H1 (cell line): ENCODE measurements around the gene KBTBD12. TPM values are rescaled to one million over a fixed set of nuclear protein-coding genes. Genes with fewer than 3 reads are reported as not detected.

Experiments used
- CTCF ChIA-PET: fragments of 300-600 bp; sonication (Branson Sonifier 250); formaldehyde crosslinking; loops from one replicate; lab custom pipeline; 2021; ENCODE audit not compliant: partially characterized antibody; lab: Charles Lee
- POLR2A ChIA-PET: fragments of 300-600 bp; sonication (Branson Sonifier 250); formaldehyde crosslinking; loops from one replicate; lab custom pipeline; 2021; ENCODE audit warnings: inconsistent platforms; ENCODE audit not compliant: partially characterized antibody; lab: Charles Lee
- DNase-seq, 2 experiments: peaks; one replicate each; pipeline versions ENCODE4 v3.0.0 to v3.0.0-alpha.2; 2010 to 2022; ENCODE audit warnings: low spot score in 2 of 2, low read depth in 1 of 2, mixed read lengths in 1 of 2
- FAIRE-seq: peaks from 2 replicates; lab custom pipeline; 2011; peaks lifted over from hg19 to GRCh38; lab: Jason Lieb, UNC
- H2AFZ ChIP-seq: 2 replicates; pipeline ENCODE4 v1.8.1; 2012; ENCODE audit warnings: low read length, inconsistent platforms
- H2AK5ac ChIP-seq: 2 replicates; pipeline ENCODE4 v1.6.1; 2013; ENCODE audit warnings: low read depth, low read length
- H2BK120ac ChIP-seq: replicated peaks from 2 replicates; pipeline ENCODE3; 2013; ENCODE audit warnings: low read depth, low read length, inconsistent platforms
- H2BK12ac ChIP-seq: 2 replicates; pipeline ENCODE4 v1.6.1; 2013; ENCODE audit warnings: low read depth, low read length
- H2BK15ac ChIP-seq: 2 replicates; pipeline ENCODE4 v1.6.1; 2013; ENCODE audit warnings: low read length
- H2BK20ac ChIP-seq: 2 replicates; pipeline ENCODE4 v1.6.1; 2013; ENCODE audit warnings: low read length
- H2BK5ac ChIP-seq: 2 replicates; pipeline ENCODE4 v1.6.1; 2013; ENCODE audit warnings: low read depth, low read length
- H3K14ac ChIP-seq: 2 replicates; pipeline ENCODE4 v1.6.1; 2013; ENCODE audit warnings: inconsistent platforms; ENCODE audit not compliant: insufficient read length
- H3K18ac ChIP-seq: 2 replicates; pipeline ENCODE4 v1.6.1; 2013; ENCODE audit warnings: low read length; ENCODE audit errors: extremely low read depth
- H3K23ac ChIP-seq: 2 replicates; pipeline ENCODE4 v1.6.1; 2013; ENCODE audit warnings: inconsistent platforms; ENCODE audit not compliant: insufficient read length
- H3K23me2 ChIP-seq: 2 replicates; pipeline ENCODE4 v1.6.1; 2013; ENCODE audit warnings: low read depth, low read length
- H3K27ac ChIP-seq: 2 replicates; pipeline ENCODE4 v1.6.1; 2011; ENCODE audit warnings: low read depth, low read length, inconsistent platforms
- H3K27me3 ChIP-seq, 4 experiments: replicated peaks in 1 of 4; 1 replicate in 1 of 4; 2 replicates in 3 of 4; pipeline versions ENCODE4 v1.6.1 to v1.8.1; 2011 to 2013; ENCODE audit warnings: low read length in 3 of 4, mild to moderate bottlenecking in 3 of 4, inconsistent platforms in 2 of 4, mixed read lengths in 2 of 4, moderate library complexity in 1 of 4; ENCODE audit not compliant: control insufficient read depth in 3 of 4, insufficient read depth in 3 of 4; ENCODE audit errors: extremely low read depth in 1 of 4
- H3K36me3 ChIP-seq, 4 experiments: 2 replicates each; pipeline versions ENCODE4 v1.6.1 to v1.8.1; 2011 to 2013; ENCODE audit warnings: mild to moderate bottlenecking in 4 of 4, low read length in 3 of 4, moderate library complexity in 2 of 4, control low read depth in 1 of 4, inconsistent platforms in 1 of 4; ENCODE audit not compliant: insufficient read depth in 4 of 4, control insufficient read depth in 2 of 4
- H3K4ac ChIP-seq: replicated peaks from 2 replicates; pipeline ENCODE3; 2013; ENCODE audit warnings: low read length, low read depth, mixed read lengths, inconsistent platforms; ENCODE audit not compliant: insufficient read length
- H3K4me1 ChIP-seq, 4 experiments: replicated peaks in 1 of 4; 1 replicate in 1 of 4; 2 replicates in 3 of 4; pipeline versions ENCODE4 v1.6.1 to v1.8.1; 2011 to 2013; ENCODE audit warnings: low read length in 3 of 4, inconsistent platforms in 2 of 4, mixed read lengths in 1 of 4; ENCODE audit not compliant: insufficient read depth in 4 of 4, control insufficient read depth in 3 of 4
- H3K4me2 ChIP-seq, 2 experiments: 2 replicates each; pipeline versions ENCODE4 v1.6.1 to v1.8.1; 2011 to 2013; ENCODE audit warnings: low read depth in 2 of 2, low read length in 2 of 2, control low read depth in 1 of 2, inconsistent platforms in 1 of 2, mild to moderate bottlenecking in 1 of 2; ENCODE audit not compliant: insufficient read depth in 1 of 2
- H3K4me3 ChIP-seq, 4 experiments: fragments of 200-600, 300-600 bp in 1 of 4; sonication (generic), shearing (Covaris generic), sonication (Bioruptor Twin) in 1 of 4; 2 replicates each; pipeline versions ENCODE4 v1.5.1 to v1.8.1; 2011 to 2016; ENCODE audit warnings: low read length in 4 of 4, low read depth in 3 of 4, control low read depth in 2 of 4, inconsistent platforms in 2 of 4, mild to moderate bottlenecking in 2 of 4, mixed read lengths in 1 of 4, moderate library complexity in 1 of 4; ENCODE audit not compliant: insufficient read depth in 2 of 4; ENCODE audit errors: extremely low read depth in 1 of 4
- H3K56ac ChIP-seq: replicated peaks from 2 replicates; pipeline ENCODE3; 2013; ENCODE audit warnings: low read depth, mild to moderate bottlenecking, mixed read lengths, low read length, inconsistent platforms; ENCODE audit not compliant: insufficient read length
- H3K79me1 ChIP-seq: 2 replicates; pipeline ENCODE4 v1.6.1; 2013; ENCODE audit warnings: low read depth, low read length, control low read depth
- H3K79me2 ChIP-seq, 2 experiments: 2 replicates each; pipeline versions ENCODE4 v1.6.1 to v1.8.1; 2012 to 2013; ENCODE audit warnings: low read length in 2 of 2, mild to moderate bottlenecking in 2 of 2, inconsistent platforms in 1 of 2; ENCODE audit not compliant: insufficient read depth in 2 of 2, control insufficient read depth in 1 of 2
- H3K9ac ChIP-seq, 4 experiments: replicated peaks in 1 of 4; 1 replicate in 1 of 4; 2 replicates in 3 of 4; pipeline versions ENCODE4 v1.6.1 to v1.8.1; 2011 to 2013; ENCODE audit warnings: low read depth in 3 of 4, low read length in 3 of 4, control low read depth in 2 of 4, mild to moderate bottlenecking in 2 of 4, moderate library complexity in 2 of 4, inconsistent platforms in 1 of 4; ENCODE audit errors: extremely low read depth in 1 of 4
- H3K9me3 ChIP-seq, 2 experiments: 2 replicates each; pipeline versions ENCODE4 v1.6.1 to v1.8.1; 2012 to 2013; ENCODE audit warnings: mild to moderate bottlenecking in 2 of 2, moderate library complexity in 2 of 2, control low read depth in 1 of 2, inconsistent platforms in 1 of 2, low read depth in 1 of 2, low read length in 1 of 2, mixed read lengths in 1 of 2; ENCODE audit not compliant: insufficient read depth in 2 of 2
- H4K20me1 ChIP-seq, 2 experiments: replicated peaks in 1 of 2; 2 replicates each; pipeline versions ENCODE3 to v1.8.1; 2011 to 2013; ENCODE audit warnings: inconsistent platforms in 2 of 2, low read length in 2 of 2, mild to moderate bottlenecking in 1 of 2; ENCODE audit not compliant: insufficient read depth in 2 of 2, control insufficient read depth in 1 of 2
- H4K5ac ChIP-seq: 2 replicates; pipeline ENCODE4 v1.6.1; 2013; ENCODE audit warnings: low read length, low read depth, mixed read lengths, inconsistent platforms; ENCODE audit not compliant: insufficient read length
- H4K8ac ChIP-seq: 2 replicates; pipeline ENCODE4 v1.8.0; 2013; ENCODE audit warnings: mild to moderate bottlenecking, moderate library complexity, low read length, inconsistent platforms; ENCODE audit not compliant: insufficient read depth; ENCODE audit errors: extremely low read depth
- H4K91ac ChIP-seq: replicated peaks from 2 replicates; pipeline ENCODE3; 2013; ENCODE audit warnings: low read length, mixed read lengths, inconsistent platforms; ENCODE audit not compliant: insufficient read length
- ATF2 ChIP-seq: IDR thresholded peaks from 2 replicates; pipeline ENCODE4 v1.6.1; 2012; ENCODE audit warnings: low read length, inconsistent platforms
- BACH1 ChIP-seq: IDR thresholded peaks from 2 replicates; pipeline ENCODE4 v1.6.1; 2012; ENCODE audit warnings: low read length, improper control_type of control experiment
- E2F6 ChIP-seq: IDR thresholded peaks from 2 replicates; pipeline ENCODE4 v1.6.1; 2012; ENCODE audit warnings: inconsistent platforms
- JUND ChIP-seq: IDR thresholded peaks from 2 replicates; pipeline ENCODE4 v1.6.1; 2011; ENCODE audit warnings: mild to moderate bottlenecking, improper control_type of control experiment, low read length
- PHF8 ChIP-seq: fragments of 200-600 bp; sonication (generic); conservative IDR thresholded peaks from 2 replicates; pipeline ENCODE4 v1.7.1; 2012; ENCODE audit warnings: low read depth, mild to moderate bottlenecking, inconsistent platforms, low read length, moderate library complexity
- POLR2A ChIP-seq, 2 experiments: IDR thresholded peaks; 1 replicate in 1 of 2; 2 replicates in 1 of 2; pipeline ENCODE4 v1.6.1; 2011; ENCODE audit warnings: low read depth in 2 of 2, low read length in 2 of 2, mild to moderate bottlenecking in 2 of 2; ENCODE audit errors: control extremely low read depth in 1 of 2
- RAD21 ChIP-seq, 2 experiments: IDR thresholded peaks in 1 of 2; conservative IDR thresholded peaks in 1 of 2; 2 replicates each; pipeline ENCODE4 v1.6.1; 2011; ENCODE audit warnings: low read depth in 2 of 2, low read length in 2 of 2, improper control_type of control experiment in 1 of 2, inconsistent platforms in 1 of 2, mild to moderate bottlenecking in 1 of 2, moderate library complexity in 1 of 2
- ZNF274 ChIP-seq: IDR thresholded peaks from 2 replicates; pipeline ENCODE4 v1.7.0; 2012; ENCODE audit warnings: low read length, borderline replicate concordance; ENCODE audit errors: extremely low read depth
- WGBS, 2 experiments: shearing (Covaris generic) in 1 of 2; methylation state at CpG; one replicate each; pipeline versions ENCODE4 v1.1.6 to v1.1.7; 2013 to 2015; ENCODE audit warnings: low lambda C conversion rate in 2 of 2, mixed read lengths in 2 of 2, inconsistent platforms in 1 of 2, low coverage in 1 of 2, missing lambda C conversion rate in 1 of 2; ENCODE audit not compliant: insufficient replicate concordance in 2 of 2, insufficient coverage in 1 of 2, insufficient read length in 1 of 2; ENCODE audit errors: extremely low coverage in 1 of 2, missing lambda C conversion rate in 1 of 2; 5-methylcytosine and 5-hydroxymethylcytosine counted together
- polyA plus RNA-seq, 7 experiments: library from polyadenylated mRNA; depleted of rRNA in 3 of 7; stranded (reverse) in 5 of 7; unstranded in 2 of 7; fragments of >200 nt in 5 of 7; fragments of 200-250 nt in 2 of 7; gene quantifications; 1 replicate in 5 of 7; 2 replicates in 1 of 7; 4 replicates in 1 of 7; pipeline versions ENCODE4 v1.2.1 to v1.2.3, GENCODE V29; 2011 to 2013; ENCODE audit warnings: missing spikeins in 2 of 7, mixed read lengths in 2 of 7
- total RNA-seq: library from RNA; stranded (reverse); fragmentation: NEBNext Ultra II Directional; extraction: Animal tissue kit (Norgen Biotek cat#: 25700); gene quantifications from 2 replicates; pipeline ENCODE4 v1.2.1, GENCODE V29; 2021

KBTBD12 gene
- total and polyA plus RNA-seq, 2 of the 8 experiments (the other 6 are each of a cell fraction or from before 2014, with no cell fraction given): 0.33 to 0.63 TPM

- Histone ChIP-seq H4K5ac (no peak overlapping the region), H4K8ac (no peak overlapping the region), H3K23me2 (peaks cover 6% of the 10 kb centered on the region; the same call in 1 of the 2 replicates), H2BK15ac (no peak overlapping the region), H4K91ac (no peak overlapping the region), H3K27me3 (peaks cover 11 to 35% (median 22%) of the 10 kb centered on the region in 4 experiments; a peak in 6 of 7 replicates), H3K14ac (no peak overlapping the region), H3K4ac (no peak overlapping the region), H3K9ac (no peak overlapping the region), H3K36me3 (no peaks in the 10 kb centered on the region), H3K27ac (no peak overlapping the region), H2AK5ac (no peak overlapping the region), H3K4me1 (no peaks in the 10 kb centered on the region), H3K18ac (no peak overlapping the region), H3K9me3 (peaks cover 5 to 9% of the 10 kb centered on the region in 2 experiments; a peak in 3 of 4 replicates), H2BK12ac (no peak overlapping the region), H3K23ac (no peak overlapping the region), H3K4me2 (peak overlapping the region; percentile 51 to 76; a peak in 3 of 4 replicates), H3K79me2 (no peaks in the 10 kb centered on the region), H2AFZ (0 out of 2 replicates have a peak overlapping the region, but pooled peaks have one; percentile 91), H3K56ac (no peak overlapping the region), H2BK120ac (no peak overlapping the region), H3K79me1 (no peaks in the 10 kb centered on the region), H4K20me1 (no peaks in the 10 kb centered on the region), H2BK5ac (no peak overlapping the region), H3K4me3 (peak overlapping the region in 1 of 4 experiments; percentile 56; a peak in 2 of 8 replicates), H2BK20ac (no peak overlapping the region)
- ChIA-PET CTCF (interaction anchor here (0.7 to 1.3 kb wide), 6 partner anchors 23 to 223 kb away, joined by 3 to 5 read pairs (median 4); no protein-coding TSS in a partner anchor), POLR2A (no interaction called here)
- WGBS, 2 experiments: 90% methylated on average over 8 of the region's 8 CpGs; no CpG with 5 or more reads in 1 of the 2 experiments
- DNase-seq (no peak), FAIRE-seq (no peak)
- TF ChIP-seq E2F6 (no peak), JUND (no peak), BACH1 (no peak), RAD21 (IDR thresholded peaks at IDR 0.05 in 1 of 2, conservative IDR thresholded peaks at IDR 0.05 in 1 of 2; ENCODE audit: low read depth in 2 of 2, low read length in 2 of 2) (no peak), ATF2 (no peak), PHF8 (no peak), POLR2A (IDR thresholded peaks at IDR 0.05; ENCODE audit: control extremely low read depth in 1 of 2, low read depth in 2 of 2, low read length in 2 of 2) (no peak), ZNF274 (no peak)
Measured at GRCh38 chr3:127914584-127914983, 448 bp upstream of the KBTBD12 start.
